Vagina (tissue), 2 donors: Measurements from ENCODE around the gene PTPRN2. TPM values are rescaled to one million over a fixed set of nuclear protein-coding genes. Genes with fewer than 3 reads are reported as not detected.
"Not testable (repeated sequence)": the region's sequence is repeated elsewhere in the genome, so short reads cannot be mapped to it uniquely, and the experiment has no call there.

Experiments
- DNase-seq, 2 donors: peaks; one replicate each; pipeline ENCODE4 v3.0.0-alpha.2; 2017; ENCODE audit errors: extremely low spot score in 2 of 2
- H3K27ac ChIP-seq: fragments of 200-600 bp; sonication (generic); one replicate; pipeline ENCODE4 v1.5.1; 2019
- H3K27me3 ChIP-seq: fragments of 200-600 bp; sonication (generic); one replicate; pipeline ENCODE4 v1.5.1; 2019
- H3K36me3 ChIP-seq, 2 donors: fragments of 200-600 bp; sonication (generic); one replicate each; pipeline ENCODE4 v1.5.1; 2017 to 2019
- H3K4me1 ChIP-seq: fragments of 200-600 bp; sonication (generic); one replicate; pipeline ENCODE4 v1.5.1; 2019
- H3K4me3 ChIP-seq, 2 donors: fragments of 200-600 bp; sonication (generic); 1 replicate in 1 of 2; 2 replicates in 1 of 2; pipeline ENCODE4 v1.5.1; 2016 to 2019
- H3K9me3 ChIP-seq: fragments of 200-600 bp; sonication (generic); one replicate; pipeline ENCODE4 v1.5.1; 2019
- POLR2A ChIP-seq, 2 donors: fragments of 450-650 bp; IDR thresholded peaks; one replicate each; pipeline ENCODE4 v1.6.1; 2017; ENCODE audit warnings: antibody characterized with exemption in 2 of 2, mild to moderate bottlenecking in 2 of 2, moderate library complexity in 2 of 2
- POLR2AphosphoS5 ChIP-seq, 2 donors: sonication (generic); formaldehyde crosslinking; IDR thresholded peaks; one replicate each; pipeline ENCODE4 v1.9.0; 2017; ENCODE audit warnings: antibody characterized with exemption in 2 of 2, mild to moderate bottlenecking in 2 of 2, low read depth in 1 of 2; ENCODE audit not compliant: insufficient read depth in 1 of 2
- intact Hi-C: fragments of 100-400 bp; cut with DNase I; formaldehyde crosslinking; loops from one replicate; pipeline ENCODE4 v1.15.1; 2023
- total RNA-seq: library from RNA; depleted of rRNA; stranded (reverse); fragments of >200 nt; gene quantifications from one replicate; pipeline ENCODE4 v1.2.3, GENCODE V29; 2016
- TF ChIP-seq, protein P1 (sequence below), 3 experiments: fragments of 450-650 bp in 2 of 3; fragments of 200-600 bp in 1 of 3; sonication (generic) in 1 of 3; IDR thresholded peaks; one replicate each; pipeline ENCODE4 v1.5.1; 2017 to 2019; ENCODE audit warnings: antibody characterized with exemption in 3 of 3, mild to moderate bottlenecking in 2 of 3, moderate library complexity in 2 of 3

PTPRN2 gene
- total RNA-seq, 1 donor from 2014 or later = 7.4 TPM

DNA sequence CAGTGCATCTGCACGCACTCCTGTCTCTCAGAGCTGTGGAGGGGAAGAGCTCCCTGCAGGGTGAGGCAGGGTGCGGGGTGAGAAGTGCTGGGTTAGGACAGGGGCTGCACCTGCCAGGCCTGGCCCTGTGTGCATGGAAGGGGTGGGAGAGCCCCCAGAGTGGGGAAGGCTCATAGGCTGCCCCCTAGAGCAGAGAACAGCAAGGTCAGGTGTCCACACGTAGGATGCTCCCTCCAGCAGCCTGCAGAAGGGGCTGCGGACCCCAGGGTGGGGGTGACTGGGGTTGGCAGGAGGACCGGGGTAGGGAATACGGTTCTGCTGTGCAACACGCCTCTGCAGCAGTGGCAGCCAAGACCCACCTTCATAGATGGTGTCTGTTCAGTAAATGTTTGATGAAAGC lies 208.6 kb downstream of the PTPRN2 start:
- H3K4me1 ChIP-seq = no peaks in the 10 kb centered on the region
- no peak for TF ChIP-seq POLR2A (IDR thresholded peaks at IDR 0.05)
- TF ChIP-seq POLR2AphosphoS5 (IDR thresholded peaks at IDR 0.05; ENCODE audit: insufficient read depth in 1 of 2, low read depth in 1 of 2) = no peak
- TF ChIP-seq, protein P1, sequence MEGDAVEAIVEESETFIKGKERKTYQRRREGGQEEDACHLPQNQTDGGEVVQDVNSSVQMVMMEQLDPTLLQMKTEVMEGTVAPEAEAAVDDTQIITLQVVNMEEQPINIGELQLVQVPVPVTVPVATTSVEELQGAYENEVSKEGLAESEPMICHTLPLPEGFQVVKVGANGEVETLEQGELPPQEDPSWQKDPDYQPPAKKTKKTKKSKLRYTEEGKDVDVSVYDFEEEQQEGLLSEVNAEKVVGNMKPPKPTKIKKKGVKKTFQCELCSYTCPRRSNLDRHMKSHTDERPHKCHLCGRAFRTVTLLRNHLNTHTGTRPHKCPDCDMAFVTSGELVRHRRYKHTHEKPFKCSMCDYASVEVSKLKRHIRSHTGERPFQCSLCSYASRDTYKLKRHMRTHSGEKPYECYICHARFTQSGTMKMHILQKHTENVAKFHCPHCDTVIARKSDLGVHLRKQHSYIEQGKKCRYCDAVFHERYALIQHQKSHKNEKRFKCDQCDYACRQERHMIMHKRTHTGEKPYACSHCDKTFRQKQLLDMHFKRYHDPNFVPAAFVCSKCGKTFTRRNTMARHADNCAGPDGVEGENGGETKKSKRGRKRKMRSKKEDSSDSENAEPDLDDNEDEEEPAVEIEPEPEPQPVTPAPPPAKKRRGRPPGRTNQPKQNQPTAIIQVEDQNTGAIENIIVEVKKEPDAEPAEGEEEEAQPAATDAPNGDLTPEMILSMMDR (IDR thresholded peaks at IDR 0.05) = no peak
- H3K36me3 ChIP-seq = no peaks in the 10 kb centered on the region
- DNase-seq = no peak
- no peak overlapping the region for H3K4me3 ChIP-seq
- no peak overlapping the region for H3K27ac ChIP-seq
- intact Hi-C loops = no loop called here
- H3K9me3 ChIP-seq = no peaks in the 10 kb centered on the region
- no peaks in the 10 kb centered on the region for H3K27me3 ChIP-seq

DNA sequence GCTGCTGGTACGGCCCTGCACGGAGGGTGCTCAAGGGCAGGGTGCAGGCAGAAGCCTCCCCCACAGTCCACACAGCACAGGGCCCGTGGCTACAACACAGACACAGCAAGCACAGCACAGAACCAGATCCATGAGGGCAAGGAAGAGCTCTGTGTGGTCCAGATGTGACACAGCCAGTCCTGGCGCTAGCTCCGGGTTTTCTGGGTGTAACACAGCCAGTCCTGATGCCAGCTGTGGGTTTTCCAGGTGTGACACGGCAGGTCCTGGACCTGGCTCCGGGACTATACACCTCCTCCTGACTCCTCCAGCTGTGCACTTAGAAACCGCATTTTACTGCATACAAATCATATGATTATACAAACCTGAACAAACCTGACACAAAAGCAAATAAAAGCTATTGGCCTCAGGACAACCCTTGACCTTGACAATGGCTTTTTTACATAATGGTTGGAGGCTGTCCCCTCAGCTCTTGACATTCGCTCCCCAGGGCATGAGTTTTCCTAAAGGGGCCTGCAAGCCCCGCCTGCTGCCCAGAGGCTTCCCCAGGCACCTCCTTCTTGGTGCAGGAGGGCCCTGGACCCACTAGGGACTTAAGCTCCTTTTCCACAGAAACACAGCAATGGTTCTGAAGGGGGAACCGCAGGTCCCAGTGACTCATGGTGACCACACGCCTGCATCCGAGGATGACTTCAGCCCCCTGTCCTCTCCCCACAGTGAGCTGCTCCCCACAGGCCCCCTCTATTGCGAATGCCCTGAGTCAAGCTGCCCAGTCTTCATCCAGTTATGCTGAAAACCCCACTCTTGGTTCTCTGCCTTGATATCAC lies 209.6 kb downstream of the PTPRN2 start:
- intact Hi-C loops = no loop called here
- TF ChIP-seq, protein P1 (IDR thresholded peaks at IDR 0.05) = no peak
- TF ChIP-seq POLR2AphosphoS5 (IDR thresholded peaks at IDR 0.05; ENCODE audit: insufficient read depth in 1 of 2, low read depth in 1 of 2) (no peak), POLR2A (IDR thresholded peaks at IDR 0.05) (no peak)
- DNase-seq = no peak
- H3K27me3 ChIP-seq = no peaks in the 10 kb centered on the region
- H3K27ac ChIP-seq = no peak overlapping the region
- H3K4me3 ChIP-seq = no peak overlapping the region
- H3K4me1 ChIP-seq = no peaks in the 10 kb centered on the region
- H3K9me3 ChIP-seq = no peaks in the 10 kb centered on the region
- H3K36me3 ChIP-seq = no peaks in the 10 kb centered on the region

DNA sequence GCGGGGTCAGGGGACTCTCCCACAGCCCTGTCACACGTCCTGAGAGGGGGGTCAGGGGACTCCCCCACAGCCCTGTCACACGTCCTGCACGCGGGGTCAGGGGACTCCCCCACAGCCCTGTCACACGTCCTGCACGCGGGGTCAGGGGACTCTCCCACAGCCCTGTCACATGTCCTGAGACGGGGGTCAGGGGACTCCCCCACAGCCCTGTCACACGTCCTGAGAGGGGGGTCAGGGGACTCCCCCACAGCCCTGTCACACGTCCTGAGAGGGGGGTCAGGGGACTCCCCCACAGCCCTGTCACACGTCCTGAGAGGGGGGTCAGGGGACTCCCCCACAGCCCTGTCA lies 210.8 kb downstream of the PTPRN2 start:
- H3K27ac ChIP-seq, DNase-seq, H3K36me3 ChIP-seq, H3K4me1 ChIP-seq, intact Hi-C loops, H3K27me3 ChIP-seq, H3K9me3 ChIP-seq, H3K4me3 ChIP-seq: not testable (repeated sequence)

DNA sequence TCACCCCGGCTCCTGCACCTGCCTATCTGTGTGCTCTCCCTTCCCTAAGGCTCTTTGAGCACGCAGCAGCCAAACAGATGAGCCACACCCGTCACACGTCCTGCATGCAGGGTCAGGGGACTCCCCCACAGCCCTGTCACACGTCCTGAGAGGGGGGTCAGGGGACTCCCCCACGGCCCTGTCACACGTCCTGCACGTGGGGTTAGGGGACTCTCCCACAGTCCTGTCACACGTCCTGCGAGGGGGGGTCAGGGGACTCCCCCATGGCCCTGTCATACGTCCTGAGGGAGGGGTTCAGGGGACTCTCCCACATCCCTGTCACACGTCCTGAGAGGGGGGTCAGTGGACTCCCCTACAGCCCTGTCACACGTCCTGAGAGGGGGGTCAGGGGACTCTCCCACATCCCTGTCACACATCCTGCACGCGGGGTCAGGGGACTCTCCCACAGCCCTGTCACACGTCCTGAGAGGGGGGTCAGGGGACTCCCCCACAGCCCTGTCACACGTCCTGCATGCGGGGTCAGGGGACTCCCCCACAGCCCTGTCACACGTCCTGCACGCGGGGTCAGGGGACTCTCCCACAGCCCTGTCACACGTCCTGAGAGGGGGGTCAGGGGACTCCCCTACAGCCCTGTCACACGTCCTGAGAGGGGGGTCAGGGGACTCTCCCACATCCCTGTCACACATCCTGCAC lies 211.3 kb downstream of the PTPRN2 start:
- intact Hi-C loops, H3K27me3 ChIP-seq, H3K4me3 ChIP-seq, H3K27ac ChIP-seq, H3K36me3 ChIP-seq, DNase-seq, H3K9me3 ChIP-seq, H3K4me1 ChIP-seq: not testable (repeated sequence)

DNA sequence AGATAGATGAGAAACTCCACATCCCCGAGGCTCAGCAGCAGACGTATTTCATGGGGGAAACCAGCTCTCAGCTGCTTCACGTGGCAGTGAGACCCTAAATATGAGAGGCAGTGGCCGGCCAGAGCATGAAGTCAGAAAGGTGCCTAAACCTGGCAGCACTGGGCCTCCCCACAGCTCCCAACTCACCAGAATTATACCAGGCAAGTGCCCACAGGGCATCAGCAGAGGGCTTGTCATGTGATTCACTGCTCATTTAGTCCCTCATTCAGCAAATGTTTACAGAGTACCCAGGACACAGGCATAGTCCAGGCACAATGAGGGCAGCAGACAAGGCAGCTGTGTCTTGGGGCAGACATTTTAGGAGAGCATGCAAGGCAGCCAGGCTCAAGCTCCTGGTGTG lies 212.6 kb downstream of the PTPRN2 start:
- H3K27ac ChIP-seq = no peak overlapping the region
- DNase-seq = no peak
- no peak for TF ChIP-seq POLR2A (IDR thresholded peaks at IDR 0.05)
- H3K4me3 ChIP-seq = no peak overlapping the region
- H3K27me3 ChIP-seq = no peaks in the 10 kb centered on the region
- intact Hi-C loops = no loop called here
- no peaks in the 10 kb centered on the region for H3K4me1 ChIP-seq
- no peaks in the 10 kb centered on the region for H3K9me3 ChIP-seq
- H3K36me3 ChIP-seq = no peaks in the 10 kb centered on the region

DNA sequence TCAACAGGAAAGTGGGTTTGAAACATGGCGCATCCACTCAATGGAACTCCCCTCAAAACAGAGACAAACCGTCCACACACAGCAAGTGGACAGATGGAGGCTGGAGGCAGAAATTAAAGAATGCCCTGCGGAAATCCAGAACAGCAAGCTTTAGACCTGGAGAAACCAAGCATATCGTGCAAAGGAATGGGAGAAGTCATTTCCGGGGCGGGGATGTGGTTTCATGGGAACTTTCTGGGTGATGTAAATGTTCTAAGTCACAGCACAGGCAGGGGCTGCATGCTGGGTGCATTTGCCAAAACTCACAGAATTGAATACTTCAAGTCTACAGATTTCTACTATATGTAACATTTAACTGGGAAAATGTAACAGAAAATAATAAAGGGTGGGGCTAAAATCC lies 213.0 kb downstream of the PTPRN2 start:
- no peaks in the 10 kb centered on the region for H3K27me3 ChIP-seq

More for the DNA sequence above, 213.0 kb downstream of the PTPRN2 start:
- TF ChIP-seq, protein P1 (IDR thresholded peaks at IDR 0.05) = no peak
- TF ChIP-seq POLR2A (IDR thresholded peaks at IDR 0.05) (no peak), POLR2AphosphoS5 (IDR thresholded peaks at IDR 0.05; ENCODE audit: insufficient read depth in 1 of 2, low read depth in 1 of 2) (no peak)
- Histone ChIP-seq H3K27ac (no peak overlapping the region), H3K36me3 (no peaks in the 10 kb centered on the region), H3K9me3 (no peaks in the 10 kb centered on the region), H3K4me3 (no peak overlapping the region), H3K4me1 (no peaks in the 10 kb centered on the region)
- DNase-seq = no peak
- intact Hi-C loops = no loop called here
